Thymus (tissue), 11 donors: ENCODE results near the gene ACOT13. TPM values are rescaled to one million over a fixed set of nuclear protein-coding genes. Genes with fewer than 3 reads are reported as not detected.
"Not testable (repeated sequence)": the region's sequence is repeated elsewhere in the genome, so short reads cannot be mapped to it uniquely, and the experiment has no call there.

Experiments
- DNase-seq, 9 donors: peaks; one replicate each; pipeline ENCODE4 v3.0.0-alpha.2; 2013; ENCODE audit warnings: low spot score in 9 of 9, low read depth in 6 of 9, missing footprints in 1 of 9
- H3K27ac ChIP-seq, 2 donors: one replicate each; pipeline ENCODE4 v1.5.1; 2013; ENCODE audit warnings: control low read depth in 1 of 2, low read depth in 1 of 2, low read length in 1 of 2, mild to moderate bottlenecking in 1 of 2, moderate library complexity in 1 of 2
- H3K27me3 ChIP-seq, 2 donors: one replicate each; pipeline ENCODE4 v1.5.1; 2013; ENCODE audit warnings: low read length in 1 of 2; ENCODE audit not compliant: control insufficient read depth in 2 of 2, insufficient read depth in 1 of 2
- H3K36me3 ChIP-seq, 2 donors: one replicate each; pipeline ENCODE4 v1.5.1; 2013; ENCODE audit warnings: low read length in 1 of 2, mild to moderate bottlenecking in 1 of 2, moderate library complexity in 1 of 2; ENCODE audit not compliant: control insufficient read depth in 2 of 2, insufficient read depth in 2 of 2
- H3K4me1 ChIP-seq, 2 donors: one replicate each; pipeline ENCODE4 v1.5.1; 2013; ENCODE audit warnings: low read length in 2 of 2; ENCODE audit not compliant: control insufficient read depth in 2 of 2, insufficient read depth in 2 of 2
- H3K4me3 ChIP-seq, 2 donors: one replicate each; pipeline ENCODE4 v1.5.1; 2013; ENCODE audit warnings: low read length in 2 of 2, control low read depth in 1 of 2, mild to moderate bottlenecking in 1 of 2
- H3K9me3 ChIP-seq, 2 donors: one replicate each; pipeline ENCODE4 v1.5.1; 2013; ENCODE audit warnings: low read length in 1 of 2, mild to moderate bottlenecking in 1 of 2; ENCODE audit not compliant: control insufficient read depth in 2 of 2, insufficient read depth in 1 of 2
- WGBS: extraction: QIAGEN DNeasy Blood & Tissue Kit; methylation state at CpG from one replicate; pipeline ENCODE4 v1.1.7; 2013; 5-methylcytosine and 5-hydroxymethylcytosine counted together
- polyA plus RNA-seq: library from polyadenylated mRNA; stranded (reverse); fragments of 200-250 nt; gene quantifications from one replicate; pipeline ENCODE4 v1.2.3, GENCODE V29; 2013
- total RNA-seq: library from RNA; stranded (reverse); fragments of 120-200 nt; gene quantifications from one replicate; pipeline ENCODE4 v1.2.4, GENCODE V29; 2013
- donor health status: healthy.

Gene ACOT13
- total and polyA plus RNA-seq, 2 donors, result 24.6 to 29.4 TPM

DNA sequence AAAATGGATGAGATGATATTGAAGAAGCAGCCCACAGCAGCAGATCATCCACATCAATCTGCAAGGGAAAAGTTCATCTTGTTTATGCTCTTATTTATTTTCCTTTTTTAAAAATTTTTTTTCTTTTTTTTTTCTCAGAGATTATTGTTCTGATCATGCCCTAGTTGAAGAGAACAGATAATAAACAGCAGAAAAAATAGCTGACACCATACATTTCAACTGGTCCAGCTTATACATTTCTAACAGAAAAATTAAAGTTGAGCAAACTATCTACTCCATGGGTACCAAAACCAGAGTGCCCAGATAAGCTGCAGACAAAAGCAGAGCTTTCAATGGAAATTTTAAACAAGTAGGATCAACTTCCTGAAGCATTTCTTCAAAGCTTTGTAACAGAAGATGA lies 30.2 kb upstream of the ACOT13 start:
- Histone ChIP-seq H3K27ac (no peak overlapping the region), H3K9me3 (no peaks in the 10 kb centered on the region), H3K4me3 (no peak overlapping the region), H3K27me3 (peaks cover 0 to 2% of the 10 kb centered on the region in 2 donors), H3K4me1 (no peaks in the 10 kb centered on the region), H3K36me3 (no peaks in the 10 kb centered on the region)
- DNase-seq, result no peak

DNA sequence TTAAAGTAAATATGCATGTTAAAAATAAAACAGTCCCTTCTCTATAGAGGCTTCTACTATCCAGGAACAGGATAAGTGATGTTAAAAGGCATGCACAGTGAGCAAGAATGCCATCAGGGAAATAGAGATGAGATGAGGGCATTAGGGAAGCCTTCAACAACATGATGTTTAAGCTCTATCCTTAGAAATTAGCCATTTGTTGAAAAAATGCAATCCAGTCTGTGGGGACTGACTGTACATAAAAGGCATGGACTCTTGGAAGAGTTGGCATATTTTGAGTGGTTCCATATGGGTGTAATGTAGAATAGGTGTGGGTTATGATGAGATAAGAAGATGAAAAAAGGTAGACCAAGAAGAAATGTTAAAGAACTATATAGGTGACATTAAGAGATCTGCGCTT lies 26.7 kb upstream of the ACOT13 start:
- no peaks in the 10 kb centered on the region for H3K9me3 ChIP-seq
- no peaks in the 10 kb centered on the region for H3K36me3 ChIP-seq
- H3K27me3 ChIP-seq, result peaks cover 5 to 23% of the 10 kb centered on the region in 2 donors
- no peak overlapping the region for H3K27ac ChIP-seq
- 100% methylated on average over 1 of the region's 1 CpG for WGBS
- no peak for DNase-seq
- no peak overlapping the region for H3K4me3 ChIP-seq
- H3K4me1 ChIP-seq, result no peaks in the 10 kb centered on the region

DNA sequence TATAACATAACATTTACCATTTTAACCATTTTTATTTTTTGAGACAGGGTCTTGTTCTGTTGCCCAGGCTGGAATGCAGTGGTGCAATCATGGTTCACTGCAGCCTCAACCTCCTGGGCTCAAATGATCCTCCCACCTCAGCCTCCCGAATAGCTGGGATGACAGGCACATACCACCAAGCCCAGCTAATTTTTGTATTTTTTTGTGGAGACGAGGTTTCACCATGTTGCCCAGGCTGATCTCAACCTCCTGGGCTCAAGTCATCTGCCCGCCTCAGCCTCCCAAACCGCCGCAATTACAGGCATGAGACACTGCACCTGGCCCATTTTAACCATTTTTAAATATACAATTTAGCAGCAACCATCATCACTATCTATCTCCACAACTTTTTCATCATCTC lies 26.2 kb upstream of the ACOT13 start:
- 98% methylated on average over 5 of the region's 5 CpGs for WGBS
- H3K4me3 ChIP-seq, H3K9me3 ChIP-seq, DNase-seq, H3K27ac ChIP-seq, H3K36me3 ChIP-seq, H3K4me1 ChIP-seq: not testable (repeated sequence)
- peaks cover 5 to 28% of the 10 kb centered on the region in 2 donors for H3K27me3 ChIP-seq

DNA sequence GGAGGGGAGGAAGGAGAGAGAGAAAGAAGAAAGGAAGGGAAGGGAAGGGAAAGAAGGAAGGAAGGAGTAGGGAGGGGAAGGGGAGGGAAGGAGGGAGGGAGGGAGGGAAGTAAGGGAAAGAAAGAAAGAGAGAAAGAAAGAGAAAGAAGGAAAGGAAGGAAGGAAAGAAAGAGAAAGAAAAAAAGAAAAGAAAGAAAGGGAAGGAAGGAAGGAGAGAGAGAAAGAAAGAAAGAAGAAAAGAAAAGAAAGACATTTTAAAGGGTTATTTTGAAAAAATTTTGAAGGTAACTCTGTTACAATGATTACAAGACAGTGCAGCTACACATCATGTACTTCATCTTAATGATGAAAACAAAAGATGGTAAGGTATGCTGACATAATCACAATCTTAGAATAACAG lies 24.8 kb upstream of the ACOT13 start:
- no peaks in the 10 kb centered on the region for H3K36me3 ChIP-seq
- peaks cover 6 to 10% of the 10 kb centered on the region in 2 donors for H3K4me1 ChIP-seq
- H3K27ac ChIP-seq, result no peak overlapping the region
- DNase-seq, result no peak
- H3K4me3 ChIP-seq, result no peak overlapping the region
- peaks cover 5 to 33% of the 10 kb centered on the region in 2 donors for H3K27me3 ChIP-seq
- peaks cover 0 to 3% of the 10 kb centered on the region in 2 donors for H3K9me3 ChIP-seq

DNA sequence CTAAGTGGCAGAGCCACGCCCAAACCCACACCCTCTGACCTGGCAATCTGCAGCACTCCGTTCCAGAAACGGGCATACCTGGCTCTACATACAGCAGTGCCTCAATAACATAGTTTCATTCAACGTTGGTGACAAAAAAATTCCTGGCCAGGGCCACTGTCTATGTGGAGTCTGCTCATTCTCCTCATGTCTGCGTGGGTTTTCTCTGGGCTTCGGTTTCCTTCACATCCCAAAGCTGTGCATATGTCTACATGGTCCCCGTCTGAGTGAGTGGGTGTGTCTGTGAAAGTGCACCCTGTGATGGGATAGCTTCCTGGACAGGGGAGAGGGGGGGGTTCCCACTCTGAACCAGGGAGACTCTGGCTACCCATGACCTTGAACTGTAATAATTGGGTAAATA lies 23.0 kb upstream of the ACOT13 start:
- WGBS, result 86% methylated on average over 7 of the region's 7 CpGs
- Histone ChIP-seq H3K9me3 (peaks cover 0 to 3% of the 10 kb centered on the region in 2 donors), H3K4me1 (peaks cover 6 to 10% of the 10 kb centered on the region in 2 donors), H3K4me3 (no peak overlapping the region), H3K27me3 (peaks cover 5 to 33% of the 10 kb centered on the region in 2 donors), H3K36me3 (no peaks in the 10 kb centered on the region), H3K27ac (no peak overlapping the region)
- no peak for DNase-seq

DNA sequence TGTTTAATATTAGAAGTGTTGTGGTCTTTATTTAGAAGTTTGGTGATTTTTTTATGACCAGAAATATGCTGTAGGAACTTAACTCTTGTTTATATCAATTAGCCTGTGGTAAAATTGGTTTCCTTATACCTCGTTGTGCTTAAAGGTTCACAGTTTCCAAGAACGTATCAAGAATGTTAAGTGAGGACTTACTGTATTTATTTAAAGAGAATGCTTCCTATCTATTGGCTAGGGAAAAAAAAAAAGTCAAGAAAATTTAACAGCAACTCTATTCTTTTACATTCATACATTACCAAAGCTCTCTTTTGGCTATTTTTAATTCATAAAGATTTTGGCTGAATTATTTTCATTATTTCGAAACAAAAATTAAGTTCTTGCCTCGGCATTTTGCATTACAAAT lies 22.5 kb upstream of the ACOT13 start:
- no peak overlapping the region for H3K27ac ChIP-seq
- peaks cover 6 to 10% of the 10 kb centered on the region in 2 donors for H3K4me1 ChIP-seq
- H3K36me3 ChIP-seq, result no peaks in the 10 kb centered on the region
- peaks cover 5 to 33% of the 10 kb centered on the region in 2 donors for H3K27me3 ChIP-seq
- no peak for DNase-seq
- no peak overlapping the region for H3K4me3 ChIP-seq
- WGBS, result 85% methylated on average over 4 of the region's 4 CpGs
- peaks cover 0 to 3% of the 10 kb centered on the region in 2 donors for H3K9me3 ChIP-seq

DNA sequence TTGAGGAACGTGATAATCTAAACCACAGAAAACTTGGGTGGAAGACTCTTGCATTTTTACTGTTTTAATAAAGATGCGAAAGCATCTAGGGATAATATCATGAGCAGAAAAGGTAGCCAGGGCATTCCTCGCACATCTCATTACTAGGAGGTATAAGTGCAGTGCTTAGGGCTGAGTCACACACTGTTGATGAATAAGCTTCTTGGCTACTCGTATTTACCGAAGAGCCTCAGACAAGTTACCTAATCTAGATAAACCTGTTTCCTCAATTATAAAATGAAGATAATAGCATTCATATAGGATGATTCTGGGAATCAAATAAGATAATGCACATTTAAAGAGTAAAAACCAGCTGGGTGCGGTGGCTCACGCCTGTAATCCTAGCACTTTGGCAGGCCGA lies 20.1 kb upstream of the ACOT13 start:
- Histone ChIP-seq H3K4me3 (no peak overlapping the region), H3K36me3 (peaks cover 6 to 17% of the 10 kb centered on the region in 2 donors), H3K4me1 (peaks cover 6 to 10% of the 10 kb centered on the region in 2 donors), H3K27ac (no peak overlapping the region), H3K27me3 (peaks cover 5 to 31% of the 10 kb centered on the region in 2 donors), H3K9me3 (peaks cover 0 to 3% of the 10 kb centered on the region in 2 donors)
- WGBS, result 96% methylated on average over 8 of the region's 8 CpGs
- no peak for DNase-seq

DNA sequence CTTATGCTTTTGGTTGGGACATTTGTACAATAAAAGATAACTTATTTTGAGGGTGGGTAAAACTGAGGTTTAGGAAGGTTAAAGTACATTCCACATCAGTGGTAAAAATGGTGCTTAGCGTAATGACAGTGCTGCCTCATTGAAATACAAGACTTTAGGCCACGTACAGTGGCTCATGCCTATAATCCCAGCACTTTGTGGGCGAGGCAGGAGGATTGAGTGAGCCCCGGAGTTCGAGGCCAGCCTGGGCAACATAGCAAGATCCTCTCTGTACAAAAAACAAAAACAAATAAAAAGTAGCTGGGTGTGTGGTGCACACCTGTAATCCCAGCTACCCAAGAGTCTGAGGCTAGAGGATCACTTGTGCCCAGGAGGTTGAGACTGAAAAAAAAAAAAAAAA lies 18.6 kb upstream of the ACOT13 start:
- no peak for DNase-seq
- H3K27me3 ChIP-seq, result peaks cover 5 to 26% of the 10 kb centered on the region in 2 donors
- peaks cover 0 to 3% of the 10 kb centered on the region in 2 donors for H3K9me3 ChIP-seq
- H3K4me1 ChIP-seq, result peaks cover 6 to 10% of the 10 kb centered on the region in 2 donors
- H3K27ac ChIP-seq, result no peak overlapping the region
- WGBS, result 98% methylated on average over 5 of the region's 5 CpGs
- peaks cover 13 to 29% of the 10 kb centered on the region in 2 donors for H3K36me3 ChIP-seq
- no peak overlapping the region for H3K4me3 ChIP-seq

DNA sequence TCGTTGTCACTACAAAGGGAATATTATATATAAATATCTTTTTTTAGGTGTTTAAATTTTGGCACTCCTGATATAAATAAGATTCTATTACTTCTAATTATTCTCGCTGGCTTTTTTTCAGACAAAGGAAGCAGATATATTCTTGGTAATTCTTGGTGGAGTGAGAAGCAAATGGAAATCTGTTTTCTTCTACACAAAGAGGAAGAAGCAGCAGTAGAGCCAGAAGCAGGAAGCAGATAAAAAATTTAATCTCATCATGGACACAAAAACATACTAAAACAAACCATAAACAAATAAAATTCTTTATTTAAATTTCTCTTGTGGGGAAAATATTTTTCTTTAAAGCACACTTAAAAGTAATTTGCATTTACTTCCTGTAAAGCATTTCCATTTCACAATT lies 17.2 kb upstream of the ACOT13 start:
- Histone ChIP-seq H3K4me1 (peaks cover 6 to 10% of the 10 kb centered on the region in 2 donors), H3K27me3 (peaks cover 0 to 14% of the 10 kb centered on the region in 2 donors), H3K4me3 (no peak overlapping the region), H3K9me3 (peaks cover 0 to 3% of the 10 kb centered on the region in 2 donors), H3K36me3 (peaks cover 17 to 33% of the 10 kb centered on the region in 2 donors), H3K27ac (no peak overlapping the region)
- WGBS, result 80% methylated on average over 2 of the region's 2 CpGs
- no peak for DNase-seq

DNA sequence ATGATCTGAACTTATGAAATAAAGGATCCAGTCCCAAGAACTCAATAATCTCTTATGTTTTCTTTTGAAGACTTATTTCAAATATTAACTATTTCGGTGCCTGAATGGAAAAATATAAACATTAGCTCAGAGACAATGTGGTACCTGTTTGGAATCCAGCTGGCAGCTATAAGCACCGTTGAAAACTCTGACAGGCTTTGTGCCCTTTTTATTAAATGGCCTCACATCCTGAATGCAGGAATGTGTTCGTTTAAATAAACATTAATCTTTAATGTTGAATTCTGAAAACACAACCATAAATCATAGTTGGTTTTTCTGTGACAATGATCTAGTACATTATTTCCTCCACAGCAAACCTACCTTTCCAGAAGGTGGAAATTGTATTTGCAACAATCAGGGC lies 16.5 kb upstream of the ACOT13 start:
- Histone ChIP-seq H3K9me3 (peaks cover 0 to 3% of the 10 kb centered on the region in 2 donors), H3K4me1 (peaks cover 6 to 11% of the 10 kb centered on the region in 2 donors), H3K27me3 (peaks cover 0 to 8% of the 10 kb centered on the region in 2 donors), H3K27ac (no peak overlapping the region), H3K36me3 (peaks cover 17 to 35% of the 10 kb centered on the region in 2 donors), H3K4me3 (no peak overlapping the region)
- no peak for DNase-seq
- WGBS, result 64% methylated on average over 3 of the region's 3 CpGs
